GM12878 (cell line): Measurements from ENCODE around the gene CEP128. TPM values are rescaled to one million over a fixed set of nuclear protein-coding genes. Genes with fewer than 3 reads are reported as not detected.
A peak's percentile ranks its signal among the peaks of the same experiment; 100 is the strongest.

ENCODE experiments used
- ATAC-seq: fragments of 200-7000 bp; cut with Tn5 transposase; 3 replicates; pipeline ENCODE4 v1.9.1; 2020; ENCODE audit warnings: mild to moderate bottlenecking, moderate library complexity
- BruUV-seq: library from RNA; stranded (reverse); fragments of 400-500 nt; replicated peaks from 2 replicates; lab custom pipeline; 2021; lab: Mats Ljungman, UMichigan
- CTCF ChIA-PET: fragments of 300-600 bp; sonication (Branson Sonifier 250); formaldehyde crosslinking; extraction: SDS; loops from one replicate; lab custom pipeline; 2021; ENCODE audit warnings: inconsistent platforms; lab: Yijun Ruan, JAX
- POLR2A ChIA-PET: fragments of 350-600 bp; formaldehyde crosslinking; extraction: SDS; loops from one replicate; lab custom pipeline; 2021; ENCODE audit warnings: inconsistent platforms; lab: Charles Lee
- RAD21 ChIA-PET: fragments of 300-600 bp; sonication (Branson Sonifier 250); formaldehyde crosslinking; loops from one replicate; lab custom pipeline; 2023; ENCODE audit warnings: antibody characterized with exemption; ENCODE audit not compliant: unreplicated experiment; lab: Charles Lee
- SMC1A ChIA-PET: fragments of 300-600 bp; sonication (Branson Sonifier 250); formaldehyde crosslinking; loops from one replicate; lab custom pipeline; 2023; ENCODE audit not compliant: unreplicated experiment, uncharacterized antibody; lab: Charles Lee
- DNase-seq: peaks from one replicate; pipeline ENCODE4 v3.0.0-alpha.2; 2011; ENCODE audit warnings: low read depth, low spot score
- FAIRE-seq: peaks from 3 replicates; lab custom pipeline; 2011; peaks lifted over from hg19 to GRCh38; lab: Jason Lieb, UNC
- H2AFZ ChIP-seq: 2 replicates; pipeline ENCODE4 v1.6.0; 2011; ENCODE audit warnings: low read depth, low read length, control low read depth; ENCODE audit not compliant: control insufficient read depth
- H3K27ac ChIP-seq: 2 replicates; pipeline ENCODE4 v1.5.1; 2011; ENCODE audit warnings: control low read depth; ENCODE audit not compliant: control insufficient read depth, insufficient read depth
- H3K27me3 ChIP-seq, 2 experiments: replicated peaks in 1 of 2; 2 replicates each; pipeline versions ENCODE4 v1.6.0 to v1.6.1; 2011; ENCODE audit warnings: low read length in 1 of 2; ENCODE audit not compliant: control insufficient read depth in 2 of 2, insufficient read depth in 2 of 2
- H3K36me3 ChIP-seq, 2 experiments: 2 replicates each; pipeline ENCODE4 v1.5.1; 2011; ENCODE audit warnings: low read length in 1 of 2; ENCODE audit not compliant: control insufficient read depth in 2 of 2, insufficient read depth in 2 of 2
- H3K4me1 ChIP-seq: 2 replicates; pipeline ENCODE4 v1.6.1; 2011; ENCODE audit warnings: mild to moderate bottlenecking, low read length, moderate library complexity, mixed read lengths; ENCODE audit not compliant: control insufficient read depth, insufficient read depth
- H3K4me2 ChIP-seq: 2 replicates; pipeline ENCODE4 v1.6.0; 2011; ENCODE audit warnings: control low read depth; ENCODE audit not compliant: control insufficient read depth, insufficient read depth
- H3K4me3 ChIP-seq: fragments of 200-600 bp; sonication (generic); 2 replicates; pipeline ENCODE4 v1.5.1; 2016
- H3K79me2 ChIP-seq: 2 replicates; pipeline ENCODE4 v1.6.0; 2011; ENCODE audit warnings: low read length; ENCODE audit not compliant: control insufficient read depth, insufficient read depth
- H3K9ac ChIP-seq: 2 replicates; pipeline ENCODE4 v1.8.0; 2011; ENCODE audit warnings: low read length, control low read depth, mixed read lengths; ENCODE audit not compliant: control insufficient read depth, insufficient read depth
- H3K9me3 ChIP-seq: replicated peaks from 3 replicates; pipeline ENCODE4 v1.5.1; 2011; ENCODE audit warnings: mild to moderate bottlenecking, low read length; ENCODE audit not compliant: control insufficient read depth, insufficient read depth
- H4K20me1 ChIP-seq: 2 replicates; pipeline ENCODE4 v1.6.0; 2011; ENCODE audit not compliant: control insufficient read depth, insufficient read depth
- BCL11A ChIP-seq: IDR thresholded peaks from 2 replicates; pipeline ENCODE4 v1.6.1; 2011; ENCODE audit warnings: low read depth, low read length
- FOXK2 ChIP-seq: fragments of 450-650 bp; IDR thresholded peaks from 2 replicates; pipeline ENCODE4 v1.6.1; 2017; ENCODE audit warnings: mild to moderate bottlenecking, moderate library complexity
- MEF2B ChIP-seq: fragments of 450-650 bp; IDR thresholded peaks from 2 replicates; pipeline ENCODE4 v1.6.1; 2018; ENCODE audit warnings: mild to moderate bottlenecking, moderate library complexity; ENCODE audit not compliant: partially characterized antibody, poor library complexity, severe bottlenecking
- MXI1 ChIP-seq: fragments of 150-350 bp; IDR thresholded peaks from 2 replicates; pipeline ENCODE4 v1.6.1; 2011; ENCODE audit warnings: low read depth, mild to moderate bottlenecking, inconsistent platforms, low read length, improper control_type of control experiment
- NFXL1 ChIP-seq: fragments of 450-650 bp; IDR thresholded peaks from 2 replicates; pipeline ENCODE4 v1.6.1; 2017; ENCODE audit warnings: antibody characterized with exemption, mild to moderate bottlenecking, borderline replicate concordance
- NR2F1 ChIP-seq: fragments of 450-650 bp; conservative IDR thresholded peaks from 2 replicates; pipeline ENCODE4 v1.6.1; 2017; ENCODE audit warnings: mild to moderate bottlenecking
- PBX3 ChIP-seq: IDR thresholded peaks from 2 replicates; pipeline ENCODE4 v1.6.1; 2011; ENCODE audit warnings: mild to moderate bottlenecking, low read depth, low read length, moderate library complexity; ENCODE audit not compliant: insufficient replicate concordance
- POU2F2 ChIP-seq: IDR thresholded peaks from 3 replicates; pipeline ENCODE4 v1.6.1; 2011; ENCODE audit warnings: low read depth, mild to moderate bottlenecking, low read length, borderline replicate concordance
- RB1 ChIP-seq: fragments of 450-650 bp; formaldehyde crosslinking; IDR thresholded peaks from 2 replicates; pipeline ENCODE4 v1.6.1; 2017; ENCODE audit warnings: mild to moderate bottlenecking, borderline replicate concordance
- RBBP5 ChIP-seq: fragments of 200-600 bp; sonication (generic); conservative IDR thresholded peaks from 2 replicates; pipeline ENCODE4 v1.6.1; 2016
- SMAD1 ChIP-seq: fragments of 450-650 bp; IDR thresholded peaks from 2 replicates; pipeline ENCODE4 v1.6.1; 2018; ENCODE audit warnings: mild to moderate bottlenecking, low read depth; ENCODE audit not compliant: partially characterized antibody
- SMC3 ChIP-seq: IDR thresholded peaks from 2 replicates; pipeline ENCODE4 v1.6.1; 2011; ENCODE audit warnings: low read length, improper control_type of control experiment, borderline replicate concordance
- STAT1 ChIP-seq: fragments of 450-650 bp; conservative IDR thresholded peaks from 2 replicates; pipeline ENCODE4 v1.6.1; 2014; ENCODE audit warnings: antibody characterized with exemption, mild to moderate bottlenecking
- TCF3 ChIP-seq: IDR thresholded peaks from 2 replicates; pipeline ENCODE4 v1.6.1; 2012; ENCODE audit warnings: low read depth, mild to moderate bottlenecking, low read length, borderline replicate concordance; ENCODE audit not compliant: insufficient read depth
- YY1 ChIP-seq: IDR thresholded peaks from 2 replicates; pipeline ENCODE4 v1.6.1; 2011; ENCODE audit warnings: low read depth, mild to moderate bottlenecking, low read length
- ZBTB11 ChIP-seq: fragments of 450-650 bp; formaldehyde crosslinking; IDR thresholded peaks from 2 replicates; pipeline ENCODE4 v1.5.0; 2022; ENCODE audit warnings: mild to moderate bottlenecking, missing genetic modification characterization
- ZZZ3 ChIP-seq: IDR thresholded peaks from 2 replicates; pipeline ENCODE4 v1.6.1; 2011; ENCODE audit warnings: low read depth; ENCODE audit not compliant: control insufficient read depth, insufficient read length
- WGBS: methylation state at CpG from one replicate; pipeline ENCODE4 v1.1.6; 2016; ENCODE audit warnings: low lambda C conversion rate; ENCODE audit not compliant: insufficient replicate concordance, insufficient coverage; ENCODE audit errors: missing lambda C conversion rate; 5-methylcytosine and 5-hydroxymethylcytosine counted together
- in situ Hi-C: fragments of 300-500 bp; cut with MboI; formaldehyde crosslinking; loops from 9 replicates; pipeline ENCODE4 v1.14.3; 2018; ENCODE audit warnings: mixed read lengths
- intact Hi-C: fragments of 100-400 bp; cut with micrococcal nuclease; formaldehyde crosslinking; loops from one replicate; pipeline ENCODE4 v1.14.2; 2022; ENCODE audit not compliant: unreplicated experiment
- polyA plus RNA-seq, 11 experiments: library from polyadenylated mRNA; depleted of rRNA in 4 of 11; unstranded in 6 of 11; stranded (reverse) in 5 of 11; fragments of >200 nt; fragmentation: Nextera tagmentation in 4 of 11; fragmentation: Illumina TruSeq in 1 of 11; extraction: Ambion mirVana in 4 of 11; extraction: Trizol in 1 of 11; gene quantifications; 1 replicate in 1 of 11; 2 replicates in 10 of 11; pipeline versions ENCODE4 v1.2.1 to v1.2.3, GENCODE V29; 2011 to 2016; ENCODE audit warnings: inconsistent platforms in 2 of 11, missing spikeins in 2 of 11, low read depth in 1 of 11
- total RNA-seq, 4 experiments: library from RNA; depleted of rRNA in 3 of 4; stranded (reverse); fragments of >200 nt in 3 of 4; fragmentation: Illumina TruSeq in 1 of 4; extraction: Trizol in 1 of 4; gene quantifications; 2 replicates each; pipeline versions ENCODE4 v1.2.1 to v1.2.3, GENCODE V29; 2013 to 2021

The CEP128 gene
- total and polyA plus RNA-seq, 10 of the 15 experiments (the other 5 are each of a cell fraction or from before 2014, with no cell fraction given), result 1.1 to 6.7 (median 3.4) TPM

- Histone ChIP-seq H3K4me3 (no peak overlapping the region), H3K9me3 (no peaks in the 10 kb centered on the region), H3K27ac (no peak overlapping the region), H3K4me2 (no peak overlapping the region), H3K9ac (no peak overlapping the region), H3K4me1 (no peaks in the 10 kb centered on the region), H4K20me1 (no peaks in the 10 kb centered on the region), H3K27me3 (peaks cover 2 to 14% of the 10 kb centered on the region in 2 experiments), H2AFZ (no peak overlapping the region), H3K79me2 (no peaks in the 10 kb centered on the region), H3K36me3 (no peaks in the 10 kb centered on the region)
- WGBS, result 25% methylated on average over 6 of the region's 6 CpGs
- intact Hi-C loops (loop anchor here (1.0 to 10.0 kb wide), 4 partner anchors 33 to 783 kb away; no protein-coding TSS in a partner anchor), in situ Hi-C loops (loop anchor here (5.0 kb wide), 1 partner anchor 35 kb away; no protein-coding TSS in a partner anchor)
- ChIA-PET SMC1A (interaction anchor here (0.6 to 4.6 kb wide), 30 partner anchors 9 to 775 kb away, joined by 3 to 55 read pairs (median 4); partner anchors contain the start of gene TSHR), RAD21 (interaction anchor here (0.9 to 4.7 kb wide), 18 partner anchors 9 to 932 kb away, joined by 3 to 64 read pairs (median 6); partner anchors contain the start of genes CEP128 and TSHR), CTCF (interaction anchor here (0.6 to 7.2 kb wide), 50 partner anchors 11 to 1977 kb away, joined by 3 to 178 read pairs (median 4); partner anchors contain the start of genes CEP128 and TSHR), POLR2A (interaction anchor here (0.8 to 1.0 kb wide), 2 partner anchors 29 to 31 kb away, joined by 3 read pairs; no protein-coding TSS in a partner anchor)
- FAIRE-seq (peak; percentile 95), DNase-seq (no peak), ATAC-seq (peak; percentile 86)
- no TSS peak for BruUV-seq
- no peak for TF ChIP-seq ZBTB11
- peak; percentile 66 for TF ChIP-seq MEF2B
- no peak for TF ChIP-seq FOXK2
- TF ChIP-seq NR2F1, result no peak
- no peak for TF ChIP-seq NFXL1
- 0 out of 3 replicates have a peak, but pooled peaks have one; percentile 19 for TF ChIP-seq POU2F2
- no peak for TF ChIP-seq TCF3
- TF ChIP-seq SMC3, result peak; percentile 94
- TF ChIP-seq STAT1, result no peak
- 0 out of 2 replicates have a peak, but pooled peaks have one; percentile 30 for TF ChIP-seq RB1
- TF ChIP-seq YY1, result 0 out of 2 replicates have a peak, but pooled peaks have one; percentile 33
- peak; percentile 20 for TF ChIP-seq PBX3
- no peak for TF ChIP-seq RBBP5
- no peak for TF ChIP-seq BCL11A
- TF ChIP-seq ZZZ3, result no peak
- TF ChIP-seq MXI1, result no peak
- no peak for TF ChIP-seq SMAD1
These were observed 45.9 kb upstream of the CEP128 start for GRCh38 chr14:80987235-80988032.
